ENCODE measurements around the gene RASIP1. TPM values are rescaled to one million over a fixed set of nuclear protein-coding genes. Genes with fewer than 3 reads are reported as not detected.

The RASIP1 gene
- polyA plus RNA-seq, 4 donors = 1.3 to 13.5 (median 4.1) TPM

DNA sequence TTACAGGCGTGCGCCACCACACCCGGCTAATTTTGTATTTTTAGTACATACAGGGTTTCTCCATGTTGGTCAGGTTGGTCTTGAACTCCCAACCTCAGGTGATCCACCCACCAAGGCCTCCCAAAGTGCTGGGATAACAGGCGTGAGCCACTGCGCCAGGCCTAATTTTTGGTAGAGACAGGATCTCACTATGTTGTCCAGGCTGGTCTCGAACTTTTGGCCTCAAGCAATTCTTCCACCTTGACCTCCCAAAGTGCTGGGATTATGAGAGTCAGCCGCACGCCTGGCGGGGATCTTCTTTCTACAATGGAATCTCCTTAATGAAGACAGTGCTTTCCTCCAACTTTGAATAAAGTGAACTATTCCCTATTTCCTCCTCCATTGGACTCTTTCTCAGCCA lies 5.8 kb downstream of the RASIP1 start:
- Histone ChIP-seq H3K4me1 (ENCODE audit: control insufficient read depth in 3 of 3, insufficient read depth in 2 of 3, low read depth in 1 of 3, low read length in 2 of 3) (peaks cover 0 to 10% (median 8%) of the 10 kb centered on the region in 3 donors), H3K27ac (ENCODE audit: low read depth in 1 of 3, low read length in 2 of 3) (no peak overlapping the region), H3K36me3 (ENCODE audit: control insufficient read depth in 3 of 3, insufficient read depth in 2 of 3, low read depth in 1 of 3, low read length in 3 of 3) (peaks cover 0 to 2% (median 0%) of the 10 kb centered on the region in 3 donors), H3K27me3 (ENCODE audit: control insufficient read depth in 3 of 3, insufficient read depth in 3 of 3, low read length in 3 of 3) (peaks cover 0 to 4% (median 0%) of the 10 kb centered on the region in 3 donors), H3K4me3 (ENCODE audit: low read depth in 1 of 3, low read length in 3 of 3) (peak overlapping the region in 1 of 3 donors; percentile 50), H3K9me3 (ENCODE audit: control insufficient read depth in 2 of 2, insufficient read depth in 1 of 2, low read depth in 1 of 2, low read length in 1 of 2) (peaks cover 0 to 5% of the 10 kb centered on the region in 2 donors)
- WGBS, 3 donors = 93 to 95% (median 95%) methylated on average over 9 of the region's 9 CpGs
- no peak for DNase-seq
- FAIRE-seq = no peak

DNA sequence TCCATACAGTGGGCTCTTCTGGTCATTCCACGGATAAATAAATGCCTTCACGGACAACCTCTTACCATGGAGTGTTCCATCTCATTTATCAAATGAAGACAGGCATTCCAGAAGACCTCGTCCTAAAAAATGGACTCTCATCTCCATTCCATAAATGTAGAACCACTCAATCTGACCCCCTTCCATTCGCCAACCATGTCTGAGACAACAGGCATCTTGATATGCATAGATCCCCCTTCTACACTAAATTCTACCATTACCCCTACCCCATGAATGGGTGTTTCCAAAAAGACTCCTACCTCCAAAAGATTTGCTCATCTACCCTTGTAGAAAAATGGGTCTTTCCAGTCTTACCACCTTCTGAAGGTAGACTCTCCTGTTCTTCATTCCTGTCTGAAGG lies 9.0 kb downstream of the RASIP1 start:
- no peaks in the 10 kb centered on the region for H3K27me3 ChIP-seq (ENCODE audit: control insufficient read depth in 3 of 3, insufficient read depth in 3 of 3, low read length in 3 of 3)
- no peak overlapping the region for H3K27ac ChIP-seq (ENCODE audit: low read depth in 1 of 3, low read length in 2 of 3)
- 84 to 91% (median 86%) methylated on average over 4 of the region's 4 CpGs for WGBS, 3 donors
- DNase-seq (no peak), FAIRE-seq (no peak)
- H3K4me3 ChIP-seq (ENCODE audit: low read depth in 1 of 3, low read length in 3 of 3) = no peak overlapping the region
- H3K9me3 ChIP-seq (ENCODE audit: control insufficient read depth in 2 of 2, insufficient read depth in 1 of 2, low read depth in 1 of 2, low read length in 1 of 2) = no peaks in the 10 kb centered on the region
- H3K36me3 ChIP-seq (ENCODE audit: control insufficient read depth in 3 of 3, insufficient read depth in 2 of 3, low read depth in 1 of 3, low read length in 3 of 3) = peaks cover 0 to 2% (median 0%) of the 10 kb centered on the region in 3 donors
- H3K4me1 ChIP-seq (ENCODE audit: control insufficient read depth in 3 of 3, insufficient read depth in 2 of 3, low read depth in 1 of 3, low read length in 2 of 3) = no peaks in the 10 kb centered on the region

- FAIRE-seq (no peak), DNase-seq (peak in 1 of 2 donors; percentile 46)
- no peak overlapping the region for H3K27ac ChIP-seq (ENCODE audit: low read depth in 1 of 3, low read length in 2 of 3)
- H3K36me3 ChIP-seq (ENCODE audit: control insufficient read depth in 3 of 3, insufficient read depth in 2 of 3, low read depth in 1 of 3, low read length in 3 of 3) = peaks cover 0 to 6% (median 2%) of the 10 kb centered on the region in 3 donors
- no peaks in the 10 kb centered on the region for H3K27me3 ChIP-seq (ENCODE audit: control insufficient read depth in 3 of 3, insufficient read depth in 3 of 3, low read length in 3 of 3)
- H3K4me3 ChIP-seq (ENCODE audit: low read depth in 1 of 3, low read length in 3 of 3) = no peak overlapping the region
- H3K4me1 ChIP-seq (ENCODE audit: control insufficient read depth in 3 of 3, insufficient read depth in 2 of 3, low read depth in 1 of 3, low read length in 2 of 3) = no peaks in the 10 kb centered on the region
- 64 to 79% (median 67%) methylated on average over 47 to 77 of the region's 77 CpGs for WGBS, 3 donors
- peaks cover 0 to 6% of the 10 kb centered on the region in 2 donors for H3K9me3 ChIP-seq (ENCODE audit: control insufficient read depth in 2 of 2, insufficient read depth in 1 of 2, low read depth in 1 of 2, low read length in 1 of 2)
These were observed 11.3 kb downstream of the RASIP1 start for GRCh38 chr19:48728911-48729664.

DNA sequence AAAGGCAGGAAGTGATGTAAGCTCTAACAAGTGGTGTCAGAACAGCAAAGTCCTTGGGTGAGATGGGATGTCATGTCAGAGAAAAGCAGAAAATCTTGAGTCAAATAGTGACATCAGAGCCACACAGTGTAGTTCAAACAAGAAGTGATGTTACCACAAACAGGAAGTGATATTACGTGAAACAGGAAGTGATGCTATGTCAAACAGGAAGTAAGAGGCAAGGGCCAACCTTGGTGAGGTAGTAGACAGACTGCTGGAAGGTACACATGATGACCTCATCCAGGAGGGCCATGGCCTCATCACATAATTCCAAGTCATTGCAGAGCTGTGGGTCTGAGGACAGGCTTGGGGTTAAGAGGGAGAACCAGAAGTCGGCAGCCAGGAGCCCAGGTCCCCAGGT lies 13.9 kb downstream of the RASIP1 start:
- Histone ChIP-seq H3K27ac (ENCODE audit: low read depth in 1 of 3, low read length in 2 of 3) (peak overlapping the region in 1 of 3 donors; percentile 68), H3K9me3 (ENCODE audit: control insufficient read depth in 2 of 2, insufficient read depth in 1 of 2, low read depth in 1 of 2, low read length in 1 of 2) (peaks cover 0 to 6% of the 10 kb centered on the region in 2 donors), H3K4me3 (ENCODE audit: low read depth in 1 of 3, low read length in 3 of 3) (no peak overlapping the region), H3K36me3 (ENCODE audit: control insufficient read depth in 3 of 3, insufficient read depth in 2 of 3, low read depth in 1 of 3, low read length in 3 of 3) (peaks cover 0 to 9% (median 2%) of the 10 kb centered on the region in 3 donors), H3K4me1 (ENCODE audit: control insufficient read depth in 3 of 3, insufficient read depth in 2 of 3, low read depth in 1 of 3, low read length in 2 of 3) (no peaks in the 10 kb centered on the region), H3K27me3 (ENCODE audit: control insufficient read depth in 3 of 3, insufficient read depth in 3 of 3, low read length in 3 of 3) (no peaks in the 10 kb centered on the region)
- FAIRE-seq (no peak), DNase-seq (peak in 1 of 2 donors; percentile 19)
- WGBS, 3 donors = 59 to 88% (median 73%) methylated on average over 2 of the region's 2 CpGs

- FAIRE-seq (no peak), DNase-seq (peak; percentile 47 to 66)
- H3K27me3 ChIP-seq (ENCODE audit: control insufficient read depth in 3 of 3, insufficient read depth in 3 of 3, low read length in 3 of 3) = no peaks in the 10 kb centered on the region
- peaks cover 0 to 4% (median 0%) of the 10 kb centered on the region in 3 donors for H3K4me1 ChIP-seq (ENCODE audit: control insufficient read depth in 3 of 3, insufficient read depth in 2 of 3, low read depth in 1 of 3, low read length in 2 of 3)
- peaks cover 0 to 9% (median 0%) of the 10 kb centered on the region in 3 donors for H3K36me3 ChIP-seq (ENCODE audit: control insufficient read depth in 3 of 3, insufficient read depth in 2 of 3, low read depth in 1 of 3, low read length in 3 of 3)
- peaks cover 0 to 6% of the 10 kb centered on the region in 2 donors for H3K9me3 ChIP-seq (ENCODE audit: control insufficient read depth in 2 of 2, insufficient read depth in 1 of 2, low read depth in 1 of 2, low read length in 1 of 2)
- WGBS, 3 donors = 41 to 53% (median 44%) methylated on average over 11 of the region's 11 CpGs
- no peak overlapping the region for H3K4me3 ChIP-seq (ENCODE audit: low read depth in 1 of 3, low read length in 3 of 3)
- H3K27ac ChIP-seq (ENCODE audit: low read depth in 1 of 3, low read length in 2 of 3) = peak overlapping the region in 2 of 3 donors; percentile 39 to 92
These were observed 15.3 kb downstream of the RASIP1 start for GRCh38 chr19:48724796-48725753.

- peaks cover 0 to 24% (median 0%) of the 10 kb centered on the region in 3 donors for H3K4me1 ChIP-seq (ENCODE audit: control insufficient read depth in 3 of 3, insufficient read depth in 2 of 3, low read depth in 1 of 3, low read length in 2 of 3)
- peaks cover 0 to 6% of the 10 kb centered on the region in 2 donors for H3K9me3 ChIP-seq (ENCODE audit: control insufficient read depth in 2 of 2, insufficient read depth in 1 of 2, low read depth in 1 of 2, low read length in 1 of 2)
- DNase-seq = no peak
- H3K36me3 ChIP-seq (ENCODE audit: control insufficient read depth in 3 of 3, insufficient read depth in 2 of 3, low read depth in 1 of 3, low read length in 3 of 3) = peaks cover 0 to 9% (median 0%) of the 10 kb centered on the region in 3 donors
- H3K4me3 ChIP-seq (ENCODE audit: low read depth in 1 of 3, low read length in 3 of 3) = no peak overlapping the region
- WGBS, 3 donors = 81 to 84% (median 83%) methylated on average over 11 of the region's 11 CpGs
- H3K27me3 ChIP-seq (ENCODE audit: control insufficient read depth in 3 of 3, insufficient read depth in 3 of 3, low read length in 3 of 3) = no peaks in the 10 kb centered on the region
- FAIRE-seq = no peak
- H3K27ac ChIP-seq (ENCODE audit: low read depth in 1 of 3, low read length in 2 of 3) = no peak overlapping the region
These were observed 18.2 kb downstream of the RASIP1 start for GRCh38 chr19:48722196-48722708.

DNA sequence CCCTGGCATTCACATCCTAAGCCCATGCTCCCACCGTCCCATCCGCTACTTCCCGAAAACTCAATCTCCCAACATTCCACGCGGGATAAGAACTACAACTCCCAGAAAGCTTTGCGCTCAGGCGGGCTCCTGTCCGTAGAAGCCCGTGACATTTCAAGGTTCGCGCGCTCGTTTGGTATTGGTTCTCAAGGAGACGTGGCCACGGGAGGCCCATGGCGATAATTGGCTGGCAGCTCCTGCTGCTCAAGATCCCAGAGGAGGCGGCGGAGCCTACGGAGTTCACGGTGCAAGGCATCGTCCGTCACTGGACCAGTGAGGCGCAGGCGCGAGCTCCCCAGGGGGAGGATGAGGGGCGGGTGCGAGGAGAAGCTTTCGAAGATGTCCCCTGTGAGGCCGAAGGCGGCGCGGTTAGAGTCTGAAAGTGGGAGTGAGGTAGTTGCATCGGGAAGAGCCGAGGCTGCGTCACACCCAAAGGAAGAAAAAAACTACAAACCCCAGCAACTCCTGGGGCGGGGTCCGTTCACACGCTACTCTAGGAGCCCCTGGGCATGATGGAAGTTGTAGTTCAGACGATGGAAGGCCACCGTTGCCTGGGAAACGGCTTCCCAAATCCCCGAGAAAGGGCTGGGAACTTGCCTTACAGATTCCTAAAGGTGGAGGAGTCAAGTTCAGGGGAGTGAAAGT lies 19.7 kb downstream of the RASIP1 start:
- peak overlapping the region; percentile 67 to 86 (median 84) for H3K27ac ChIP-seq (ENCODE audit: low read depth in 1 of 3, low read length in 2 of 3)
- peak overlapping the region; percentile 21 to 56 (median 48) for H3K4me3 ChIP-seq (ENCODE audit: low read depth in 1 of 3, low read length in 3 of 3)
- no peaks in the 10 kb centered on the region for H3K27me3 ChIP-seq (ENCODE audit: control insufficient read depth in 3 of 3, insufficient read depth in 3 of 3, low read length in 3 of 3)
- H3K9me3 ChIP-seq (ENCODE audit: control insufficient read depth in 2 of 2, insufficient read depth in 1 of 2, low read depth in 1 of 2, low read length in 1 of 2) = peaks cover 0 to 6% of the 10 kb centered on the region in 2 donors
- WGBS, 3 donors = 1 to 14% (median 3%) methylated on average over 42 of the region's 42 CpGs
- DNase-seq (peak; percentile 100), FAIRE-seq (no peak)
- peaks cover 0 to 36% (median under 1%) of the 10 kb centered on the region in 3 donors for H3K4me1 ChIP-seq (ENCODE audit: control insufficient read depth in 3 of 3, insufficient read depth in 2 of 3, low read depth in 1 of 3, low read length in 2 of 3)
- peaks cover 0 to 5% (median 0%) of the 10 kb centered on the region in 3 donors for H3K36me3 ChIP-seq (ENCODE audit: control insufficient read depth in 3 of 3, insufficient read depth in 2 of 3, low read depth in 1 of 3, low read length in 3 of 3)
